Stimulated activated CD8-positive, alpha-beta memory T cell treated with anti-CD3 and anti-CD28 coated beads, Interleukin-15, amount 100 ng/mL, for 1 hour (primary cell): ENCODE measurements around the gene WFDC5.
"Not testable (repeated sequence)": the region's sequence is repeated elsewhere in the genome, so short reads cannot be mapped to it uniquely, and the experiment has no call there.

ENCODE experiments used
- DNase-seq: peaks from one replicate; pipeline ENCODE4 v3.0.0-alpha.2; 2020; ENCODE audit warnings: low read depth

WFDC5 gene, protein sequence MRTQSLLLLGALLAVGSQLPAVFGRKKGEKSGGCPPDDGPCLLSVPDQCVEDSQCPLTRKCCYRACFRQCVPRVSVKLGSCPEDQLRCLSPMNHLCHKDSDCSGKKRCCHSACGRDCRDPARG

DNA sequence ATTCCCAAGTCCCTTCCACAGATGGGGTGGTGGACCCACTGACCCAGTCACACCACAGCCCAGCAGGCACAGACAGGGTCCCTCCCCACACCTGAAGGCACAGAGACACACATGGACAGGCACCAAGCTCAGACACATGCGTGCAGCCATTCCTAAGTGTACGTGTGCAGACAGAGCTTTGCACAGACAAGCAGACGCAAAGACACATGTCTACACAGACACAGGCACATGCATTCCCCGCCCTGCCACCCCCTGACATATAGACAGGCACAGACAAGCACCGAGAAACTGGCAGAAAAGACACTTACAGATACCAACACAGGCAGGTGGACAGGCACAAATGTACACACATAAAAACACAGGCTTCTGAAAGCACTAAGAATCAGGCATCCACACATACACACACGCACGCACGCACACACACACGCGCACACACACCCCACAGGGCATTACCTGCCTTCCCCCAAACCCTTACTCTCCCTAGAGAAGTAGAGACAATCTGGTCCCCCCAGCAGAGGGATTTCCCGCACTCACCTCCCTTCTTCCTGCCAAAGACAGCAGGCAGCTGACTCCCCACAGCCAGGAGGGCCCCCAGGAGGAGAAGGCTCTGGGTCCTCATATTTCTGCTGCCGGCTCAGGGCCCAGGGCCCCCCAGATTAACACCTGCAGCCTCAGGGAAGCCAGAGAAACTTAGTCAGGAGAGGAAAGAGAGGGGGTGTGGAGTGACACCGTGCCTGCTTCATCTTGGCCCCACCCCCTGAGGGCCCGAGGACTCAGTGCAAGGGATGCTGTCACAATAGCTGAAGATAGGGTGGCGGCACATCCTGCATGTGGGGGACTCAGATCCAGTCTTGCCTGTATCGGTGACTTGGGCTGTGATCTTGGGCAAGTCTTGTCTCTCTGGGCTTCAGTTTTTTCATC, at the start of gene WFDC5:
WFDC5 (minus strand) TSS at position 710 of the 921 bp plus-strand sequence; CDS start at position 619, 91 bp downstream.
- no peak for DNase-seq

DNA sequence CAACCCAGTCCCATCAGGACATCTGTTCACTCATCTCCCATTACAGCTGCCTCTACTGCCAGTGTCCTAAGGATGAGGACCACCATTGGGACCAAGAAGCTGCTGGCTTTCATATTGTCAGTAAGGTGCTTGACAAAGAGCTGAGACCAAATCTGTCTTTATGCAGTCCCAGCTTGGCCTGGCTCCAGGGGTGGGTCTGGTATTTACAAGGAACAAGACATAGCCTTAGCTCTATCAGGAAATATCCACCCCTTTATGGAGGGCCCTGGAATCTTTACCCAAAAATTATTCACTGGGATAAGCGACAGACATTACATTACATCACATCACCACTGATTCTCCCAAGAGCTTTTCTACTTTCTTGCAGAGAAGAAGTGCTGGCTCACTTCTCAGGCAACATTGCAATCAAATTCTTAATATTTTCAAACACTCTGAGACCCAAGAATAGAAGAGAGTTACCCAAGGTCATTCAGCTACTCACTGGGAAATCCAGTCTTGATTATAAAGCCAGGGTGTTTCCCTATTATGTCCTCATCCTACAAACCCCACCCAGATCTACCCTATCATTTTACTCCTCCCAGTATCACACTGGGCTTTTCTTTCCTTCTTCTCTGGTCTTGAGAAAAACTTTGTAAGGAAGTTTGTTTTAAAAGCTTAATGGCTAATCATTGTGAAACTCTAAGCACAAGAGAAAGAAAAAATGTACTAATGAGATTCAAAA, 48.3 kb upstream of the WFDC5 start:
- no peak for DNase-seq

DNA sequence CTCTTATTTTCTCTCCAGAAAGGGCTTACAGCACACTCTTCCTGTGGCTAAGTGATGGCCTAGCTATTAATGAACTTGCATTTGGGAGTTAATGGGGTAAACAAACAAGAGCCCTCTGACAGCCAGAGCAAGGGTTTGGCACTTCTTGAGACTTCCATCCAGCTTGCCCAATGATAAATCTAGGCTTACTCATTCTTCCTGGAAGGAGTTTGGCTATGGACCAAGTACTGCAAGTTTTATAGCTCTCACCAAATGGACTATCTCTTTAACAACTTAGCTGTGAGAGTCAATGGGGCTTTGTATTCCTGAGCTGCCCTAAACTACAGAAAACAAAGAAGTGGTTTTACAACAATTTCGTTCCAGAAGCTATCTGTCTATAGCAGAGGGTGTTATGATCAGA, 43.0 kb upstream of the WFDC5 start:
- DNase-seq = no peak

DNA sequence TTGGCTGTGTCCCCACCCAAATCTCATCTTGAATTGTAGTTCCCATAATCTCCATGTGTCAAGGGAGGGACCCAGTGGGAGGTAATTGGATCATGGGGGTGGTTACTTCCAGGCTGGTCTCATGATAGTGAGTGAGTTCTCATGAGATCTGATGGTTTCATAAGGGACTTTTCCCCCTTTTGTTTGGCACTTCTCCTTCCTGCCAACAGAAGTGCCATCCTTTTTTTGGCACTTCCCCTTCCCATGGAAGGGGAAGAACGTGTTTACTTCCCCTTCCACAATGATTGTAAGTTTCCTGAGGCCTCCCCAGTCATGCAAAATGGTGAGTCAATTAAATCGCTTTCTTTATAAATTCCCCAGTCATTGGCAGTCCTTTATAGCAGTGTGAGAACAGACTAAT, 41.7 kb upstream of the WFDC5 start:
- DNase-seq = no peak

DNA sequence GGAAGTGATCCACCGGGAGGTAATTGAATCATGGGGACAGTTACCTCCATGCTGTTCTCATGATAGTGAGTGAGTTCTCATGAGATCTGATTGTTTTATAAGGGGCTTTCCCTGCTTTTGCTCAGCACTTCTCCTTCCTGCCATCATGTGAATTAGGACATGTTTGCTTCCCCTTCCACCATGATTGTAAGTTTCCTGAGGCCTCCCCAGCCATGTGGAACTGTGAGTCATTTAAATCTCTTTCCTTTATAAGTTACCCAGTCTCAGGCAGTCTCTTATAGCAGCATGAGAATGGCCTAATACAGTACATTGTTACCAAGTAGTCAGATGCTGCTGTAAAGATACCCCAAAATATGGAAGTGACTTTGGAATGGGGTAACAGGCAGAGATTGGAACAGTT, 39.8 kb upstream of the WFDC5 start:
- not testable (repeated sequence) for DNase-seq

DNA sequence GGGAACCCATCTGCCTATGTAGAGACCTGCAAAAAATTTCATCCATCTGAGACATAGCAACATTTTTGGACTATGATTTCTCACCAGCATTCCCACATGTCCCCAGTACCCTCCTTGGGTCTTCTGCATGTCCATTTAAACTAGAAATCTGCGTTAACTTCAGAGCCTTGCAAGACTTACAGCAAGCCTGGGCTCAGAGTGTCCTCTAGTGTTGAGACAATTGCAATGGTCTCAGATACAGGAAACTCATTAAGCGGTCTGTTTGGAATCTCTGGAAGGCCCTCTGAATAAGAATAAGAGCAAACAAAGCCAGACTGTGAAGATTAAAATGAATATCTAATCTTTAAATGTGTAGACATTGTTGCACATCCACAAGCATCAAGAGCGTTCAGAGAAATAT, 39.2 kb upstream of the WFDC5 start:
- DNase-seq = no peak

DNA sequence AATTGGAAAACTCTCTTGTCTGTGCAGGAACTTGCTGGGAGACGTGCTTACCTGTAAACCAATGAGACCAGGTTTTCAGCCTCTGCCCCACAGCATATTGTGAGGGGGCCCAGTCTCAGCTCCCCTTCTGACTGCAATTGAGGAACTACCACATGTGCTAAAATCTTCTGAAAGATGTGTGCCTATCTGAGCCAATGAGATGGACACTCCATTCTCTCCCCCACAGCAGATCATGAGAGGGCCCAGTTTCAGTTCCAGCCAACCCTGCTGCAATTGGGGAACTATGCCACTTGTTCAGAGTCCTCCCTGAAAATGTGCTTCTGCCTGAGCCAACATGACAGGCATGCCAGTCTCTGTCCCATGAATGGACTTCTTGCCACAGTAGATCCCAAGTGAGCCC, 38.8 kb upstream of the WFDC5 start:
- no peak for DNase-seq

DNA sequence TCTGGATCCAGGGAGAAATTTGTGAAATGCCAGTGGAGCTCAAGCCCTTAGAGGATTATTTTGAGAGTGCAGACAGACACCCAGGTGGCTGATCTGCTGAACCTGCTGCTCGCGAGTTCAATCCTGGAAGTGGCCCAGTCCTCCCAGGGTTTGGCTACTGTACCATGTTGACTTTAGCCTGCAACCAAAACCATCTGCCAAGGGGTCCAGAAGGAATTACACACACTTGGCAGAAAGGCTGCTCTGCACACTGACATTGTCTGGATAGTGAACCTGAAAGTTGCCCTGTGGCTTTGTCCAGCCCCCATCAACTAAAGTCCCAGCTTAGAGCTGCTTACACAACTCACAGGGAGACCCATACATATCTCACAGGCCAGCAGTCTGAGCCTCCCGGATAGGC, 38.2 kb upstream of the WFDC5 start:
- no peak for DNase-seq

DNA sequence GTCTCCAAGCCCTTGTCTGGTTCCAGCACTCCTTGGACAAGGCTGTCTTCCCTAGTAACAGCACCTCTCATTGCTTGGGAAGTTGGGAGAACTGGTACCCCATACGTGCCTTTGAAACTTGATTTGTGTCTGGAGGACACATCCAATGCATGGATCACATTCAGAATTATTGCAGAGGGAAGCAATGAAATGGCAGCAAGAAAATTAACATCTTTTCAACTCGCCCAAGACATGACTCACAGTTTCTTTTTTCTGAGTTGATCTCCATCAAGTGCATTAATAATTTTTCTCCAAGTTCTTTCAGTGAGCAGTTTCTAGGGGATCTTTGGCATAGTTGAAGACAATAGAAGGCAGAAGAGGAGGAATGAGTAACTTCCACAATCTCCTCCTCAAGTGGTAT, 37.4 kb upstream of the WFDC5 start:
- no peak for DNase-seq

DNA sequence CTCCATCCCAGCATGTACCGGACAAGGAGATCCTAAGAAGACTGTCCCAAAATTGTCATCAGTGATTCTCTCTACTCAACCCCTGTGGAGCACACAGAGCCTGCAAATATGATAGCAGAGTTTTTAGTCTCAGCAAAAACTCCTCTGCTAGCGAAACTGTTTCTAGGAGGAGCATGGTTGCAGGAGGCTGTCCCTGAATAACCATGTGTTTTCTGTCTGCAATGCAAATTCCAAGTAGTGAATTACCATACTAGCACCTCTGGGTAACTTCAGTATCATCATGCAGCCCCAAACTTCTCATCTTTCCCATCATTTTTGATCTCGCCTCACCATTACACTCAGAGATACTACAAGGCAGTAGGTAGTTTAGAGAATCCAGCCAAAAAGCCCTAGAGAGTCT, 34.1 kb upstream of the WFDC5 start:
- no peak for DNase-seq

DNA sequence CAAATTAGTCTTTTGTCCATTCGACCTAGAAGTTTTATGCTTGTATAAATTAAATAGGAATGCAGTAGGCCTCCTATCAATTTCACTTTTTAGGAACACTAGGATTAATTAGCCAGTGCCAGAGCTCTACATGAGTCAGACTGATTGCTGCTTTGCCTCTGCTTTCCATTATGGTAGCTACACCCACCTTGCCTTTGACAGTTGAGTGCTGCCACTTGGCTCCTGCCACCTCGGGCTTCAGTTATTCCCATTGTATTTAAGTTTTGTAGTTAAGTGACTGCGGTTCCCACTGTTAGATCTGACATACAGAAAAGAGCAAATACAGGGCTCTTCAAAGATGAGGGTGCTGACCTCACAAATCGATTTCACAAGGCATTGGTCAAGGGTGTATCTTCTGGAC, 25.9 kb upstream of the WFDC5 start:
- no peak for DNase-seq

DNA sequence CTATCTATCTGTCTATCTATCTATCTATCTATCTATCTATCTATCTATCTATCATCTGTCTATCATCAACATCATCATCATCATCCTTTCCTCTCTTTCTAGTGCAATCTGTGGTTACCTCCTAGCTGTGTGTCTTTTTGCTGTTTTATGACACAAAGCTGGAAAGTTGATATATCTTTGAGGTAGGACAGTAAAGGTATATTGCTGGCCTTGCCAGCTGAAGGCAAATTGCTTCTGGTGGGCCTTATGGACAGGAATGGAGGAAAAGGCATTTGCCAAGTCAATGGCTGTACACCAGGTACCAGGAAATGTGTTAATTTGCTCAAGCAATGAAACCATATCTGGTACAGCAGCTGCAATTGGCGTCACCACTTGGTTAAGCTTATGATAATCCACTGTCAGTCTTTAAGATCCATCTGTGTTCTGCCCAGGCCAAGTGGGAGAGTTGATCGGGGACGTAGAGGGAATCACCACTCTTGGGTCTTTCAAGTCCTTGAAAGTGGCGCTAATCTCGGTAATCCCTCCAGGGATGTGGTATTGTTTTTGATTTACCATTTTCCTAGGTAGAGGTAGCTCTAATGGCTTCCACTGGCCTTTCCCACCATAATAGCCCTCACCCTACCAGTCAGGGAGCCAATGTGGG, 24.9 kb upstream of the WFDC5 start:
- DNase-seq = not testable (repeated sequence)

DNA sequence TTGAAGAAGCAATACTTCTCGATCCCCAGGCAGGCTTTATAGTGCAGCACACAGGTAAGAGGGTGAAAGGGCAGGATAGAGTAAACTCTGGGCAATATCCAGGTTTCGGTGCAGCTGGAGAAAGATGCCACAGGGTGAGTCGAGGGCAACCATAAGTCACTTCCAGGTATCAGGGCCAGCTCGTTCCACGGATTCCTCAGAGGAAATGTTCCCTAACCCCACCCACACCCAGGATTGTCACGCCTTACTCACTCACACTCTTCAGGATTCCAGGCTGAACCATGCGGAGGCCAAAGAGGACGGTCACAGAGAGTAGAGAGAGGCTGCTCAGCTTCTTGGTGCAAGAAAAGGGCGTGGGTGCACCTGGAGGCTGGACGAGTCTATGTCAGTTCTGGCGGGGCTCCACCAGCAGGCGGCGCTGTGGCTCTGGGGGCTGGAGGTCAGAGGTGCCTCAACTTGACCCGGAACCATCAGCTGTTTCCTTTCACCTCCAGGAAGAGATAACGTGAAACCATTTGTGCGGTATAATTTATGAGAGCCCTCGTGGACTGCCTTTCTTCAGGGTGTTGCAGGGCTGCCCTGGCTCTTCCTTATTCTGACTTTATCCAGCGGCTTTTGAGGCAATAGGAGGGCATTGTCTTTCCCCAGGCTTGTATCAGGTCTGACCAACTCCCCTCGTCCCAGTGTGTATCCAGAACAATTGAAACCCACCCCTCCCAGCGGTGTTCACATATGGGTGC, 23.8 kb upstream of the WFDC5 start:
- DNase-seq = peak; percentile 14

DNA sequence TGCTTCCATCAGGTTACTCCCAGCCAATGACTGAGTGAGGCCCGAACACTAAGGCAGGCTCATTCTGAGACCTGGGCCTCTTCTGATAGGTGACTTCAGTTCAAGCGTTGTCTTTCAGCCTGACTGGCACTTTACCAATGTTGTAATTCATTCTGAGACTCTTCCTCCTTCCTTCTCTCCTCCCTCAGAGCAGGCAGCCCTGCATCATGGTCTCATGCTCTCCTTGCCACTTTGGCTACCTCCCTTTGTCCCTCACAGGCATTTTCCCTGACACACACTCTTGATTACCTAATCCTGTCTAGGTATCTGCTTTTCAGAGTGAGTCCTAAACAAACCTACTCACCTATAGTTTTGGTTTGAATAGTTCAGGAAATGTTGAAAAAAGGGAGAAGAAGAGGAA, 21.9 kb upstream of the WFDC5 start:
- DNase-seq = no peak

DNA sequence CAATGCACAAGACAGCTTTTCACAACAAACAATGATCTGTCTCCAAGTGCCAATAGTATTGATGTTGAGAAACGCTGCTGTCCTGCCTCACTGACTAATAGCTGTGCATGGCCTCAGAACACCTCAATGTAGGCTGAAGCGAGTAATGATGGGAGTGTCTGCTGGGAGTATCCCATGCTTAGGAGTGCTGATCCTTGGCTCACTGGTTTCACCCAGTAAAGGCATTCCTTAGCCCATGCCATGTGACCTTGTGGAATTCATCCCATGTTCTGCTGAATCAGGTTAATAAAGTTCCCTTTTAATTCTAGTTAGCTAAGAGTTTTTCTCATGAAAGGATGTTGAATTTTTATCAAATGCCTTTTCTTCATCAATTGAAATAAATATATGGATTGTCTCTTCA, 13.1 kb upstream of the WFDC5 start:
- no peak for DNase-seq

DNA sequence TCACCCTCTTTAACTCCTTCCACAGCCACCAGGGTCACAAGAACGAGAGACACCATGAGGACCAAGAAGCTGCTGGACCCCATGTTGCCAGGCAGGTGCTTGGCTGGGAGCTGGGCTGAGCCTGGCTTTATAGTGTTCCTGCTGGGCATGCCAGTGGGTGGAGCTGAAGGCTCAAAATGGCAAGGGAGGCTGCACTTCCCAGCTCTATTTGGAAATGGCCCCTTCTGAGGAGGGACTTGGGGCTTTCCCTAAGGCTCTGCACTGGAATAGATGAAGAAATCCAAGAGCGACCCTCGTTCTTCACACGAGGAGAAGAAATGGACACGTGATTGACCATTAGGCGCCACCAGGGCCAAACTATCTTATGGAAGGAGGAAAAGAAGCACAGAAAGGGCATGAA, 9.4 kb upstream of the WFDC5 start, which contains the start of gene WFDC12:
WFDC12 (minus strand) TSS at position 101 of the 400 bp plus-strand sequence; CDS start at position 83, 18 bp downstream.
- DNase-seq = no peak

DNA sequence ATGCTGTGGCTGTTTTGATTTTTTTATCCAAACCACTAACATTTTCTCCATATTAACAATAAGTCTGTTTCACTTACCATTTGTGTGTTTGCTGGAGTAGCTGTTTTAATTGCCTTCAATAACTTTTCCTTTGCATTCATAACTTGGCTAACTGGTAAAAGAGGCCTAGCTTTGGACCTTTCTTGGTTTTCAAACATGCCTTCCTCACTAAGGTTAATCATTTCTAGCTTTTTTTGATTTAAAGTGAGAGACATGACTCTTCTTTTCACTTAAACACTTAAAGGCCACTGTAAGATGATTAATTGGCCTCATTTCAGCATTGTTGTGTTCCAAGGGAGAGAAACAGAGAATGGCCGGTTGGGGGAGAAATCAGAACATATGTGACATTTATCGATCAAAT, 6.4 kb upstream of the WFDC5 start:
- no peak for DNase-seq

DNA sequence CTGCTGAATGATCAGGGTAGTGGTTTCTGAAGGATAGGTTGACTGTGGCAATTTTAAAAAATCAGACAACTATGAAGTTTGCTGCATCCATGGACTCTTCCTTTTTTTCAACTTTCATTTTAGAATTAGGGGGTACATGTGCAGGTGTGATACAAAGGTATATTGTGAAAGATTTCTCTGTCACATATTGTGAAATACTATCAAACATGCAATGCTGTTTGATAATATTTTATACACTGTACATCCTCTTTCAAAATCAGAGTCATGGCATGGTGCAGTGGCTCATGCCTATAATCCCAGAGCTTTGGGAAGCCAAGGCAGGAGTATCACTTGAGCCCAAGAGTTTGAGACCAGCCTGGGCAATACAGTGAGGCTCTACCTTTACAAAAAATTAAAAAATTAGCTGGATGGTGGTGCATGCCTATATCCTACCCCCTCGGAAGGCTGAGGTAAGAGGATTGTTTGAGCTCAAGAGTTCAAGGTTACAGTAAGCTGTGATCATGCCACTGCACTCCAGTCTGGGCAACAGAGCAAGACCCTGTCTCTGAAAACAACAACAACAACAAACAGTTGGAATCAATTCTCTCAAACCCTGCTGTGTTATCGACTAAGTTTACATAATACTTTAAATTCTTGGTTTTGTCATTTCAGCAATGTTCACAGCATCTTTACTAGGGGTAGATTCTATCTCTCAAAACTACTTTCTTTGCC, 4.7 kb upstream of the WFDC5 start:
- no peak for DNase-seq

DNA sequence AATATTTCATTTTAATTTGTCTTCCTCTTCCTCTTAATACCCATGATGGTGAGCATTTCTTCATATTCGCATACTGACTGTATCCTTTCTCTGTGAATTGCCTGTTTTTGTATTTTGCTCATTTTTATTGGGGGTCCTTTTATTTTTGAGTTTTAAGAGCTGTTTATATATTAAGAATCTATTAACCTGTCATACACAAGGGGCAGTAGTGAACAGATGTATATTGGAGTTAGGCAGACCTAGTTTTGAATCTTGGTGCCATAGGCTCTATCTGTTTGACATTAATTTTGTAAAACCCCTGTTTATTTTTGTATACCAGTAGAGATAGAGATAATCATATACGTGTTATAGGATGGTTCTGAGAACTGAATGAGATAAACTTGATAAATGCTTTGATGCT, 3.1 kb upstream of the WFDC5 start:
- DNase-seq = no peak

DNA sequence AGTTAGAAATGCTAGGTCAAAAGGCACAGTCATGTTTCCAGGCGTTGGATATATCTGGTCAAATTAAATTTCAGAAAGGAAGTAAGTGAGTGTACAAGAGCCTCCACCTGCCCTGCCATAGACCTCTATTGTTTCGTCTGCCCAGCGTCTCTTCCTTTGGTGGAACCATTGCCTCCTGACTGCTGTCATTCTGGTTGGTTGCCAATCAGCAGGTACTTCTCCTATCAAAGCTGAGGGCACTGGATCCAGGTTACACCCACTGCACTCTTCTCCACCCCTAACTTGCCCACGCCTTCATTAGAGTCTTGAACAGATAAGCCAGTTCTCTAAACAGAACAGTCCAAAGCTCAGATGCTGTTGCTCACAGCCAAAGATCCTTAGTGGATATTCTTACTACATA, 2.6 kb upstream of the WFDC5 start:
- no peak for DNase-seq

DNA sequence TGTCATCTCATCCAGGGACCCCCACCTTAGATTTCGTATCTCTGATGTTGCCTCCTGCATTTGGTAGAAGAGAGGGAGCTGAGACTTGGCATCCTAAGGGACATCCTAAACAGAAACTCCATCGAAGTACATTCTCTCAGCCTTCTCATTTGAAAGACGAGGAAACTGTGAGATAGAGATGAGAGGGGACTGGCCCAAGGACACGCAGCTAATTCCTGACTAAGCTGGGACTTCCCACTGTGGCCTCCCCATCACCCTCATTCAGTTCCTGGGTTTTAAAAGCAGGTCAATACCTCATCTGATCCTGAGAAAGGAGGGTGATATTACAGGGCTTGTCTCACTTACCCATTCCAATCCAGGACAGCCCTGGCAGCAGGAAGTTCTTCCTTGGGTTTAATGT, 855 bp upstream of the WFDC5 start:
- DNase-seq = no peak
